Kidney (tissue), 22 donors: ENCODE measurements around the gene PTGFRN. TPM values are rescaled to one million over a fixed set of nuclear protein-coding genes. Genes with fewer than 3 reads are reported as not detected.
"Not testable (repeated sequence)": the region's sequence is repeated elsewhere in the genome, so short reads cannot be mapped to it uniquely, and the experiment has no call there.

Experiments
- DNase-seq, 5 donors: peaks; one replicate each; pipeline ENCODE4 v3.0.0-alpha.2; 2013 to 2020
- FAIRE-seq: peaks from 2 replicates; lab custom pipeline; 2012; peaks lifted over from hg19 to GRCh38; lab: Jason Lieb, UNC
- H3K27ac ChIP-seq, 2 donors: one replicate each; pipeline ENCODE4 v1.7.0; 2013; ENCODE audit warnings: low read depth in 2 of 2, low read length in 2 of 2, inconsistent platforms in 1 of 2
- H3K27me3 ChIP-seq: one replicate; pipeline ENCODE4 v1.7.1; 2013; ENCODE audit warnings: low read length, inconsistent platforms; ENCODE audit not compliant: control insufficient read depth, insufficient read depth
- H3K36me3 ChIP-seq, 3 donors: one replicate each; pipeline versions ENCODE4 v1.7.0 to v1.7.1; 2013; ENCODE audit warnings: low read length in 3 of 3, control low read depth in 1 of 3, inconsistent platforms in 1 of 3; ENCODE audit not compliant: insufficient read depth in 3 of 3, control insufficient read depth in 2 of 3
- H3K4me1 ChIP-seq, 3 donors: one replicate each; pipeline versions ENCODE4 v1.7.0 to v1.7.1; 2013; ENCODE audit warnings: low read length in 3 of 3, inconsistent platforms in 1 of 3, low read depth in 1 of 3; ENCODE audit not compliant: control insufficient read depth in 2 of 3, insufficient read depth in 2 of 3
- H3K4me3 ChIP-seq, 3 donors: one replicate each; pipeline versions ENCODE4 v1.7.0 to v1.8.1; 2013; ENCODE audit warnings: low read length in 3 of 3, control low read depth in 1 of 3, inconsistent platforms in 1 of 3
- H3K9ac ChIP-seq, 3 donors: one replicate each; pipeline versions ENCODE4 v1.7.0 to v1.7.1; 2013; ENCODE audit warnings: low read length in 3 of 3, control low read depth in 1 of 3, inconsistent platforms in 1 of 3
- H3K9me3 ChIP-seq, 3 donors: one replicate each; pipeline versions ENCODE4 v1.7.0 to v1.7.1; 2013; ENCODE audit warnings: low read length in 3 of 3, control low read depth in 1 of 3, inconsistent platforms in 1 of 3; ENCODE audit not compliant: control insufficient read depth in 2 of 3, insufficient read depth in 1 of 3
- intact Hi-C: fragments of 100-400 bp; cut with DNase I; formaldehyde crosslinking; loops from one replicate; pipeline ENCODE4 v1.11.1; 2022
- long read RNA-seq, 10 donors: library from polyadenylated mRNA in 1 of 10; unstranded in 1 of 10; transcript quantifications; one replicate each; pipeline ENCODE4 v2.0.0 and lab custom pipeline, GENCODE V29; 2021 to 2026
- polyA plus RNA-seq: library from polyadenylated mRNA; stranded (reverse); fragments of 350-450 nt; fragmentation: Illumina TruSeq; extraction: RNeasy Lipid Tissue Mini Kit (QIAGEN cat#74804); gene quantifications from one replicate; pipeline ENCODE4 v1.2.3, GENCODE V29; 2014; ENCODE audit warnings: low read depth, low replicate concordance; ENCODE audit not compliant: insufficient read depth
- total RNA-seq: library from RNA; stranded (reverse); fragmentation: NEBNext Ultra II Directional; extraction: Animal tissue kit (Norgen Biotek cat#: 25700); gene quantifications from one replicate; pipeline ENCODE4 v1.2.1, GENCODE V29; 2021
- TF ChIP-seq, protein P1 (sequence below): IDR thresholded peaks from 3 replicates; pipeline ENCODE4 v1.5.1; 2012; ENCODE audit warnings: mild to moderate bottlenecking, moderate library complexity, borderline replicate concordance; ENCODE audit not compliant: insufficient read depth; ENCODE audit errors: extremely low read depth
- donor health status: control.
- donor health status: control.
- donor health status: control.
- donor health status: control.
- donor health status: control.
- donor health status: DM: yes; HTN: yes; CAD: no.
- donor health status: Normal renal cell carcinoma (clear cell type).

Gene PTGFRN
- total RNA-seq (44.8 TPM), polyA plus RNA-seq (16.4 TPM)
- long read RNA-seq, donor 1, full-length matches to known transcripts: 2 of 2 reads
- long read RNA-seq, donor 1, partial matches to known transcripts: 0 of 2 reads
- long read RNA-seq, donor 1, other reads (novel, unspliced or antisense): 0 of 2 reads
- long read RNA-seq, donor 2, full-length matches to known transcripts: 5 of 5 reads
- long read RNA-seq, donor 2, partial matches to known transcripts: 0 of 5 reads
- long read RNA-seq, donor 2, other reads (novel, unspliced or antisense): 0 of 5 reads
- long read RNA-seq, donor 3, full-length matches to known transcripts: 3 of 3 reads
- long read RNA-seq, donor 3, partial matches to known transcripts: 0 of 3 reads
- long read RNA-seq, donor 3, other reads (novel, unspliced or antisense): 0 of 3 reads
- long read RNA-seq, donor 4, full-length matches to known transcripts: 3 of 3 reads
- long read RNA-seq, donor 4, partial matches to known transcripts: 0 of 3 reads
- long read RNA-seq, donor 4, other reads (novel, unspliced or antisense): 0 of 3 reads
- long read RNA-seq, donor 5: 0 reads
- long read RNA-seq, donor 6: 0 reads
- long read RNA-seq, donor 7, full-length matches to known transcripts: 4 of 12 reads
- long read RNA-seq, donor 7, partial matches to known transcripts: 2 of 12 reads
- long read RNA-seq, donor 7, other reads (novel, unspliced or antisense): 6 of 12 reads
- long read RNA-seq, donor 8, full-length matches to known transcripts: 1 of 7 reads
- long read RNA-seq, donor 8, partial matches to known transcripts: 6 of 7 reads
- long read RNA-seq, donor 8, other reads (novel, unspliced or antisense): 0 of 7 reads
- long read RNA-seq, donor 9, full-length matches to known transcripts: 2 of 2 reads
- long read RNA-seq, donor 9, partial matches to known transcripts: 0 of 2 reads
- long read RNA-seq, donor 9, other reads (novel, unspliced or antisense): 0 of 2 reads
- long read RNA-seq, donor 10: 0 reads

- Histone ChIP-seq H3K27ac (peak within 1 kb of the TSS in 1 of 2 donors; percentile 57), H3K4me1 (peaks cover 0 to 5% (median 5%) of the 10 kb centered on the region in 3 donors), H3K9ac (peak within 1 kb of the TSS; percentile 3 to 75 (median 61)), H3K4me3 (peak within 1 kb of the TSS; percentile 22 to 67 (median 64)), H3K9me3 (no peaks in the 10 kb centered on the region), H3K27me3 (no peaks in the 10 kb centered on the region), H3K36me3 (no peaks in the 10 kb centered on the region)
- TF ChIP-seq, protein P1, sequence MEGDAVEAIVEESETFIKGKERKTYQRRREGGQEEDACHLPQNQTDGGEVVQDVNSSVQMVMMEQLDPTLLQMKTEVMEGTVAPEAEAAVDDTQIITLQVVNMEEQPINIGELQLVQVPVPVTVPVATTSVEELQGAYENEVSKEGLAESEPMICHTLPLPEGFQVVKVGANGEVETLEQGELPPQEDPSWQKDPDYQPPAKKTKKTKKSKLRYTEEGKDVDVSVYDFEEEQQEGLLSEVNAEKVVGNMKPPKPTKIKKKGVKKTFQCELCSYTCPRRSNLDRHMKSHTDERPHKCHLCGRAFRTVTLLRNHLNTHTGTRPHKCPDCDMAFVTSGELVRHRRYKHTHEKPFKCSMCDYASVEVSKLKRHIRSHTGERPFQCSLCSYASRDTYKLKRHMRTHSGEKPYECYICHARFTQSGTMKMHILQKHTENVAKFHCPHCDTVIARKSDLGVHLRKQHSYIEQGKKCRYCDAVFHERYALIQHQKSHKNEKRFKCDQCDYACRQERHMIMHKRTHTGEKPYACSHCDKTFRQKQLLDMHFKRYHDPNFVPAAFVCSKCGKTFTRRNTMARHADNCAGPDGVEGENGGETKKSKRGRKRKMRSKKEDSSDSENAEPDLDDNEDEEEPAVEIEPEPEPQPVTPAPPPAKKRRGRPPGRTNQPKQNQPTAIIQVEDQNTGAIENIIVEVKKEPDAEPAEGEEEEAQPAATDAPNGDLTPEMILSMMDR: no peak
- DNase-seq (peak; percentile 86 to 94 (median 92)), FAIRE-seq (no peak)
- intact Hi-C loops: no loop called here
Measured at GRCh38 chr1:116909512-116910378, at the start of gene PTGFRN. Gene PTGFRN, plus strand, starts transcription at chr1:116909916. Its CDS starts 288 bp downstream, at chr1:116910204.

DNA sequence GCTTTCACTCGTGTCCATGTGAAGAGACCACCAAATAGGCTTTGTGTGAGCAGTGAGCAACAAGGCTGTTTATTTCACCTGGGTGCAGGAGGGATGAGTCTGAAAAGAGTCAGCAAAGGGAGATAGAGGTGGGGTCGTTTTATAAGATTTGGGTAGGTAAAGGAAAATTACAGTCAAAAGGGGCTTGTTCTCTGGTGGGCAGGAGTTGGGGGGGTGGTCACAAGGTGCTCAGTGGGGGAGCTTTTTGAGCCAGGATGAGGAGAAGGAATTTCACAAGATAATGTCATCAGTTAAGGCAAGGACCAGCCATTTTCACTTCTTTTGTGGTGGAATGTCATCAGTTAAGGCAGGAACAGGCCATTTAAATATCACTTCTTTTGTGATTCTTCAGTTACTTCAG lies 49.5 kb upstream of the PTGFRN start:
- H3K9me3 ChIP-seq, intact Hi-C loops, FAIRE-seq, H3K9ac ChIP-seq, H3K36me3 ChIP-seq, DNase-seq, H3K4me3 ChIP-seq, H3K27me3 ChIP-seq, H3K27ac ChIP-seq, H3K4me1 ChIP-seq: not testable (repeated sequence)

DNA sequence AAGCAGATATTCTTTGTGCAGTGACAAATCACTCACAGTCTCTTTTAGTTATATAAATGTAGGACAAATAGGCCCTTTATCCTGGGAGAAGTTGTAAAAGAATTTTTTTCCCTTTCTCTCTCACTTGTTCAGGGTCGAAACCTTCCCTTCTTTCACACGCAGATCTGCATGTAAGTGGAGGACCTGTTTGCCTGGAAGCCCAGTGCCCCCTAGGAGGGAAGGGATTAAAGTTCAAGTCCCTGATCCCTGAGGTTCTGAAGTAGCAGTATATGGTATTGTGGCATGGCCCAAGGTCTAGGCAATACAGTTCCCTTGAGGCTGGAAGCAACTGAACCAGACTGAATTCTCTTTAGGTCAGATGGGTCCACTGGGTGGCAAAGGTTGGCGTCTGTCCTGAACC lies 48.6 kb upstream of the PTGFRN start:
- H3K36me3 ChIP-seq: no peaks in the 10 kb centered on the region
- no peaks in the 10 kb centered on the region for H3K27me3 ChIP-seq
- no peak for FAIRE-seq
- H3K4me3 ChIP-seq: no peak overlapping the region
- DNase-seq: no peak
- no peak overlapping the region for H3K9ac ChIP-seq
- no peaks in the 10 kb centered on the region for H3K9me3 ChIP-seq
- no peaks in the 10 kb centered on the region for H3K4me1 ChIP-seq
- H3K27ac ChIP-seq: no peak overlapping the region
- intact Hi-C loops: no loop called here
- TF ChIP-seq, protein P1: no peak

- H3K9ac ChIP-seq, DNase-seq, FAIRE-seq, H3K36me3 ChIP-seq, H3K9me3 ChIP-seq, H3K27ac ChIP-seq, H3K4me3 ChIP-seq, H3K27me3 ChIP-seq, intact Hi-C loops, H3K4me1 ChIP-seq: not testable (repeated sequence)
Measured at GRCh38 chr1:116863031-116863430, 46.7 kb upstream of the PTGFRN start.

- H3K9ac ChIP-seq, H3K4me3 ChIP-seq, H3K36me3 ChIP-seq, FAIRE-seq, H3K9me3 ChIP-seq, H3K4me1 ChIP-seq, H3K27ac ChIP-seq, intact Hi-C loops, H3K27me3 ChIP-seq, DNase-seq: not testable (repeated sequence)
Measured at GRCh38 chr1:116866478-116866877, 43.2 kb upstream of the PTGFRN start.
